IMR-90 (cell line): ENCODE data around the gene PLD4.

Experiments used
- CTCF ChIP-seq: conservative IDR thresholded peaks from 2 replicates; pipeline ENCODE4 v1.5.1; 2012; ENCODE audit warnings: mild to moderate bottlenecking, low read depth, low read length, improper control_type of control experiment
- POLR2A ChIP-seq: IDR thresholded peaks from 2 replicates; pipeline ENCODE4 v1.6.1; 2012; ENCODE audit warnings: mild to moderate bottlenecking, low read depth, low read length
- RFX5 ChIP-seq: IDR thresholded peaks from 2 replicates; pipeline ENCODE4 v1.8.0; 2012; ENCODE audit warnings: low read depth, mild to moderate bottlenecking, low read length, moderate library complexity
- USF2 ChIP-seq: fragments of 150-350 bp; IDR thresholded peaks from 2 replicates; pipeline ENCODE4 v1.6.1; 2017; ENCODE audit warnings: mild to moderate bottlenecking, antibody characterized with exemption, low read length, low read depth

GRCh38 chr14:104928391-104929133, 3.9 kb downstream of the PLD4 start:
- TF ChIP-seq POLR2A (no peak), CTCF (no peak), RFX5 (no peak), USF2 (no peak)
